GM19452 (cell line): ENCODE results near the gene AAR2.

Source experiments
- ATAC-seq: cut with Tn5 transposase; IDR thresholded peaks from one replicate; pipeline ENCODE4 v1.9.1; 2021; ENCODE audit not compliant: unreplicated experiment

AAR2 gene

GRCh38 chr20:36259177-36260061 is 23.1 kb downstream of the AAR2 start:
- no peak for ATAC-seq

DNA sequence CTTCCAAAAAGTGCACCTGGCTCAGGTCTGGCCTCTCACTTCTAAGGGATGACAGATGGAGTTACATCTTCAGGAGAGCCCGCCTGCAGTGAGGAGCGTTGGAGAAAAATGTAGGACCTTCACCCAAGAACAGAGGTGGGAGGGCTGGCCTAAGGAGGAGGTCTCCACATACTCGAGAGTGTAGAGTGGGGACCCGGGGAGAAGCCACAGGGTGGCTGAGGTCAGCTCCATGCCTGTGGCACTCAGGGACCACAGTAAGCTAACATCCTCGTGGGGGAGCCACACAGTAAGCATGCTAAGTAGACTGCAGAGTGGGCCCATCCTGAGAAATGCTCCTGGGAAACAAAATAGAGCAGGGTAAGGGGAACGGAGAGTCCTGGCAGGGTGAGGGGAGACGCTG is 24.0 kb downstream of the AAR2 start:
- ATAC-seq, result no peak

DNA sequence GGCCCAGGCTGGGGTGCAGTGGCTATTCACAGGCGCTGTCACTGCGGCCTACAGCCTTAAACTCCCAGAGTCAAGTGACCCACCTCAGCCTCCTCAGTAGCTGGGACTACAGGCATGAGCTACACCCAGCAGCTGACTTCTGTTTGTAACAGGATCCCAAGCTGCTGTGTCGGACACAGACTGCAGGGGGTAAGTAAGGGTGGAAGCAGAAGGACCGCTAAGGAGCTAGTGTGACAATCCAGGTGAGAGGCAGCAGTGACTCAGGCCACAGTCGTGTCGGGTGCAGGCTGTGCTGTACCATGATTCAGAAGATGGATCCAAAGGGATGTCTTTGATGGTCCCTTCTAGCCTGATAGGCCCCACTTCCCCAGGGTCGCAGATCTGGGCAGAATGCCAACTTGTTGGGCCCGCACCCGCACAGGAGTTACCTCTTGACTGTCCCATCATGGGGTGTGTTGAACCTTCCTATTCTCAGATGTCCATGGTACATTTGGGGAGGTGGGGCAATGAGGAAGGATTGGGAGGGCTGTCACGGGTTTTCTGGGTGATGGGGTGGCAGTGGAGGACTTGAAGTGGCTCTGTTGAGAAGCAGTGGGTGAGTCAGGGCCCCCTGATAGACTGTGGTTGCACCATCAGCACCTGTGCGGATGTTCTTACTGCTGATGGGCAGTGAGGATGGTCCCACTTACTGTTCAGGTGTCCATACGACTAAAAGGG is 25.3 kb downstream of the AAR2 start:
- ATAC-seq, result no peak

GRCh38 chr20:36262440-36262839 is 26.2 kb downstream of the AAR2 start:
- no peak for ATAC-seq

GRCh38 chr20:36264426-36265246 is 28.4 kb downstream of the AAR2 start:
- ATAC-seq, result no peak

DNA sequence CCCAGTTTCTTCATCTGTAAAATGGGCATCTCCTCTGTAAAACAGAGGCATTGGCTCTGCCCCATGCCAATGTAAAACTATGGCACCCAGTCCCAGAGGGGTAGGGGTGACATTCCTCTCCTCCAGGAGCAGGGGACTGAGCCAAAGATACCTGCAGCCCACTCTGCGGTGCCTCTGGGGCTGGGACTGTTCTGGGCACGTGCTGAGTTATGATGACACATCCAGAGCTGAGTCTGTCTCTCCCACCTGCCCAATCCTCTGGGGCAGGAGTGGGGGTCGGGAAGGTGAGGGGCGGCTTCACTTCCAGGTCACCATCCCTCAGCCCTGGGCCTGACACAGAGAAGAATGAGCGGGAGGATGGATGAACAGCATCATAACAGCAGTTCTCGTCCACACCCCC is 29.9 kb downstream of the AAR2 start:
- no peak for ATAC-seq

- no peak for ATAC-seq
These were observed 31.5 kb downstream of the AAR2 start for GRCh38 chr20:36267605-36268381.

DNA sequence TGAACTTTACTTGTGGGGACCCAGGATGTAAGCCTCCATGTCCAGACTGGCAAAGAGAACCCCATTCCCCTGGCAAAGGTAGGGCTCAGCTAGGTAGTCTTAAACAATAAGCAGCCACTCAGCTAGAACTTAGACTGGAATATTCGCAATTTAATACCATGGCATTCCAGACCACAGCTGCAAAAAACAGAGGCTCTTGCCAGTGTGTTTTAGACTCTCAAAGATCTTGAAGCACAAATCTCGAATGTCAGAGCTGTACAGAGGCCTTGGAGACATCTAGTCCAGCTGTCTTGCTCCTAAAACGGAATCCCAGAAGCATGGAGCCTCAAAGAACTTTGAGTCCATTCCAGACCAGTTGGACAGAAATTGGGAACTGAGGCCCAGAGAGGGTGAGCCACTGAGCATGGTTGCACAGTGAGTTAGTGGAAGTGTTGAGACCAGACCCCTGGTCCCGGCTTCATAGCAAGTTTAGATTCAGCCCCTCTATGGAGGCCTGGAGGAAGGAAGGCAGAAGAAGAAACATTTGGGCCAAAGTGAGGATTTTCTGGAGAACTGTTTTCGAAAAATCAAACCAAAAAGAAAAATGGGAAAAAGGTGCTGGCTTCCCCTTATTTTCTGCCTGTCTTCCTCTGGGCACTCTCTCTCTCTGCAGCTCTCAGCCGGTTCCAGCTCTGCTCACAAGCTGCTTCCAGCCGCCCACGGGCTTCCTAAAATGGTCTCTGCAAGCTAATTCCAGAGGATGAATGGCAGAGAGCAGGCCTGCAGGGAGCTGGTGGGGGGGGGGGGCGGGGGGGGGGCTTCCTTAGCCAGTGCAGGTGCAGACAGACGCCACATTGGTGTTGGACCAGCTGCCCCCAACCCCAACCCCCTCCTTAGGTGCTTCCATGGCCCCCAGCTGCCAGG is 32.4 kb downstream of the AAR2 start:
- no peak for ATAC-seq

GRCh38 chr20:36269507-36269906 is 33.2 kb downstream of the AAR2 start:
- no peak for ATAC-seq

DNA sequence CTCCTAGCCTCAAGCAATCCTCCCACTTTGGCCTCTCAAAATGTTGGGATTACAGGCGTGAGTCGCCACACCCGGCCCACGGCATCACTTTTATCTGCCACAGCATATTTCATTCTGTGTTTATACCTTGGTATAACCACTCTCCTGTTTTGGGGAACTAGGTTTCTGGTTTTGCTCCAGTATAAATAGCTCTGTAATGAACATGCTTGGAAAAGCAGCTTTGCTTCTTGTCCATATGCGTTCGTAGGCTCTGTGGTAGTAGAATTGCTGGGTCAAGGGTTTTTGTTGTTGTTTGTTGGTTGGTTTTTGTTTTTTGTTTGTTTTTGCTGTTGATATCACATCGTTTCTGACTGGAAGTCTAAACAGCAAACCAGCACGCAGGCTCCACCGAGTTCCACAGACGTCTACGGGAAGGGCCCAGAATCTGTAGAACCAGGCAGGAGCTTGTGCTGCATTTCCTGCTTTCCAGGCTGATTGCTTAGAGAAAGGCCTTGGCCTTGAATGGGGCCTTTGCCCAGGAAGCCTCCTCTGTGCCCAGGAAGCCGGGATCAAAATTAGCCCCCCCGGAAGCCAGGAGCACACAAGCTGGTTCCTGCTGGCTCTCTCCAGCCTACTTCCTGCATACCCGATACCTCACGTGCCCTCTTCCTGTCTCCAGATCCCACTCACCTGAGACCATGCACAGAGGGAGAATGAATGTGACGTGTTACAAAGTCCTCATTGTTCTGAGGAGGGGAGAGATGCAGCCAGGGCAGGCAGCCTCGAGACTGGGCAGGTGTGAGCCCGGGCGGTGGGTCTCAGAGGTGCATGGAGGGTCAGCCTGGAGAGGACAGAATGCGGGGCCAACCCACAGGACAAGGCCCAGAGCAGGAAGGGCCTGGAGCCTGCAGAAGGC is 34.7 kb downstream of the AAR2 start:
- ATAC-seq, result no peak

GRCh38 chr20:36271639-36272546 is 35.6 kb downstream of the AAR2 start:
- ATAC-seq, result no peak

DNA sequence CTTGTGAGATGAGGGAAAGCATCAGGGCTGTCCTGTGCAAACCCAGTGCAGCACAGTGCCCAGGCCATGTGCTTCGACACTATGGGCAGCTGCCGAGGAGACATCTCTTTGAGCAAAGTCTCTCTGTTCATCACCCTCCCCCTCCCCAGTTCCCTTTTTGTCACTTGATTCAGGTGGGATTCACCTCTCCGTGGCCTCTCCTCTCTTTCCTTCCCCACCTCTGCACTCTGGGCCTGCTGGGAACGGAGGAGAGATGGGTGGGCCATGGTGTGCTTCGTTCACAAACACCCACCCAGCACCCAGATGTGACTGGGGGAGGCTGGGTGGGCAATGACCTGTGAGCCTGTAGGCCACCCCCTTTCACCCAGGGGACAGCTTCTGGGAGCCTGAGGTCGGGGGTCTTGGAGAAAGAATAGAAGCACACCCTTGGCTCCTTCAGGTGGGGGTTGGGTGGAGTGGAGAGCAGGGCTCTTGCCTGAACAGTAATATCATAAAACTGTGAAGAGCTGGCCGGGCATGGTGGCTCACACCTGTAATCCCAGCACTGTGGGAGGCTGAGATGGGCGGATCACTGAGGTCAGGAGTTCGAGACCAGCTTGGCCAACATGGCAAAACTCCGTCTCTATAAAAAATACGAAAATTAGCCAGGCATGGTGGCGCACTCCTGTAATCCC is 36.4 kb downstream of the AAR2 start:
- ATAC-seq, result no peak

- no peak for ATAC-seq
These were observed 37.3 kb downstream of the AAR2 start for GRCh38 chr20:36273414-36274180.

GRCh38 chr20:36274181-36274841 is 38.0 kb downstream of the AAR2 start:
- ATAC-seq, result no peak

DNA sequence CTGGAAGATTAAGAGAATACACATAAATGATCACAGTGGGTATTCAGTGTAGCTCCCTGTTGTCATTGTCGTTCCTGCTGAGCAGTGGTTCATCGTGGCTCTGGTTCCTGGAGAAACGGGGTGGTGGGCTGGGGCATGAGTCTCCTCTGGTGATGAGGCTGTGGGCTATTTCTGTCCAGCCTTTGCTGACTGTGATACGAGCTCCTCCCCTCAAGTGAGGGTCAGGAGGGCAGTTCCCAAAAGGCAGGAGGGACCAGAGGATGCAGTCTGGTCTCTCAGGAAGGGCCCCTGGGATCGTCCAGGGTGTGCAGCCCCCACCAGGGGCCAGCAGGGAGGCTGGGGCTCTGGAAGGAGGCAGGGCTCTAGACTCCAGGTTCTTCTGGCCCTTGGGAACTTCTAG is 38.7 kb downstream of the AAR2 start:
- ATAC-seq, result no peak
